SK-N-SH treated with all-trans-retinoic acid at 6 μM for 48 hours (cell line): ENCODE results near the gene CYP2S1.

ENCODE experiments used
- ARNTL ChIP-seq: fragments of 450-650 bp; formaldehyde crosslinking; IDR thresholded peaks from 2 replicates; pipeline ENCODE4 v1.5.0; 2020; ENCODE audit warnings: low read depth, mild to moderate bottlenecking, moderate library complexity, borderline replicate concordance
- GLIS3 ChIP-seq: fragments of 250-450 bp; sonication (Bioruptor Pico); IDR thresholded peaks from 2 replicates; pipeline ENCODE4 v1.5.0; 2020; ENCODE audit warnings: mild to moderate bottlenecking, moderate library complexity
- PPARA ChIP-seq: fragments of 250-450 bp; sonication (Bioruptor Pico); IDR thresholded peaks from 2 replicates; pipeline ENCODE4 v1.5.0; 2020; ENCODE audit warnings: mild to moderate bottlenecking, borderline replicate concordance
- ZC3H10 ChIP-seq: fragments of 250-450 bp; sonication (Bioruptor Pico); IDR thresholded peaks from 2 replicates; pipeline ENCODE4 v1.5.1; 2021; ENCODE audit warnings: mild to moderate bottlenecking, moderate library complexity
- ZFP3 ChIP-seq: fragments of 250-450 bp; sonication (Bioruptor Pico); IDR thresholded peaks from 2 replicates; pipeline ENCODE4 v1.5.0; 2020; ENCODE audit warnings: mild to moderate bottlenecking, moderate library complexity
- TF ChIP-seq, protein P1 (sequence below): fragments of 250-450 bp; sonication (Bioruptor Pico); IDR thresholded peaks from 2 replicates; pipeline ENCODE4 v1.5.0; 2020; ENCODE audit warnings: mild to moderate bottlenecking, moderate library complexity

DNA sequence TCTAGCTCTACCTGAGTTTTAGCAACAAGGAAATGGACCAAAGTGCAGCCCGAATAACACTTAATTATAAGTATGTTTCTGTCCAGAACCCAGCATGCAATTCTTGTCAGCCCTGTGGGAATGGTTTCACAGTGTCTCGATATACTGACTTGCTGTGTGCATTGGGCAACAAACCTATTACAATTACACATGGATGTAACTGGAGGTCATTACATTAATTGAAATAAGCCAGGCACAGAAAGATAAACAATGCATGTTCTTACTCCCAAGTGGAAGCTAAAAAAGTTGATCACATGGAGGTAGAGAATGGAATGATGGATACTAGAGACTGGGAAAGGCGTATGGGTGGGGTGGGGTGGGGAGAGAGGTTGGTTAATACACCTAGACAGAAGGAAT is 5.1 kb upstream of the CYP2S1 start:
- TF ChIP-seq, protein P1, sequence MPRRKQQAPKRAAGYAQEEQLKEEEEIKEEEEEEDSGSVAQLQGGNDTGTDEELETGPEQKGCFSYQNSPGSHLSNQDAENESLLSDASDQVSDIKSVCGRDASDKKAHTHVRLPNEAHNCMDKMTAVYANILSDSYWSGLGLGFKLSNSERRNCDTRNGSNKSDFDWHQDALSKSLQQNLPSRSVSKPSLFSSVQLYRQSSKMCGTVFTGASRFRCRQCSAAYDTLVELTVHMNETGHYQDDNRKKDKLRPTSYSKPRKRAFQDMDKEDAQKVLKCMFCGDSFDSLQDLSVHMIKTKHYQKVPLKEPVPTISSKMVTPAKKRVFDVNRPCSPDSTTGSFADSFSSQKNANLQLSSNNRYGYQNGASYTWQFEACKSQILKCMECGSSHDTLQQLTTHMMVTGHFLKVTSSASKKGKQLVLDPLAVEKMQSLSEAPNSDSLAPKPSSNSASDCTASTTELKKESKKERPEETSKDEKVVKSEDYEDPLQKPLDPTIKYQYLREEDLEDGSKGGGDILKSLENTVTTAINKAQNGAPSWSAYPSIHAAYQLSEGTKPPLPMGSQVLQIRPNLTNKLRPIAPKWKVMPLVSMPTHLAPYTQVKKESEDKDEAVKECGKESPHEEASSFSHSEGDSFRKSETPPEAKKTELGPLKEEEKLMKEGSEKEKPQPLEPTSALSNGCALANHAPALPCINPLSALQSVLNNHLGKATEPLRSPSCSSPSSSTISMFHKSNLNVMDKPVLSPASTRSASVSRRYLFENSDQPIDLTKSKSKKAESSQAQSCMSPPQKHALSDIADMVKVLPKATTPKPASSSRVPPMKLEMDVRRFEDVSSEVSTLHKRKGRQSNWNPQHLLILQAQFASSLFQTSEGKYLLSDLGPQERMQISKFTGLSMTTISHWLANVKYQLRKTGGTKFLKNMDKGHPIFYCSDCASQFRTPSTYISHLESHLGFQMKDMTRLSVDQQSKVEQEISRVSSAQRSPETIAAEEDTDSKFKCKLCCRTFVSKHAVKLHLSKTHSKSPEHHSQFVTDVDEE: no peak
- TF ChIP-seq PPARA (CRISPR knock-in tag): no peak
- no peak for TF ChIP-seq ZFP3 (CRISPR knock-in tag)
- TF ChIP-seq GLIS3 (CRISPR knock-in tag): no peak
- TF ChIP-seq ZC3H10 (CRISPR knock-in tag): no peak
- no peak for TF ChIP-seq ARNTL (CRISPR knock-in tag)
